Activated T-helper 2 cell treated with anti-CD3 and anti-CD28 coated beads, Interferon-gamma antibody, Interleukin-2, Interleukin-4, amounts not matched to agents 10 μg/mL and 5 μg/mL and 100 μg/mL, durations not matched to agents 14 hours and 24 hours and 36 hours (primary cell): Measurements from ENCODE around the gene ENAH. TPM values are rescaled to one million over a fixed set of nuclear protein-coding genes. Genes with fewer than 3 reads are reported as not detected.
"Not testable (repeated sequence)": the region's sequence is repeated elsewhere in the genome, so short reads cannot be mapped to it uniquely, and the experiment has no call there.

Experiments used
- DNase-seq: peaks from one replicate; pipeline ENCODE4 v3.0.0; 2021; ENCODE audit warnings: low spot score
- H3K27ac Mint-ChIP-seq: one replicate; pipeline ENCODE4 v1.8.0; 2021; ENCODE audit warnings: mixed read lengths
- H3K27me3 Mint-ChIP-seq: one replicate; pipeline ENCODE4 v1.8.0; 2021; ENCODE audit warnings: low read depth, mixed read lengths
- H3K36me3 Mint-ChIP-seq: one replicate; pipeline ENCODE4 v1.8.0; 2021; ENCODE audit warnings: low read depth, mixed read lengths
- H3K4me1 Mint-ChIP-seq: one replicate; pipeline ENCODE4 v1.8.0; 2021; ENCODE audit warnings: low read depth, mixed read lengths
- H3K4me3 Mint-ChIP-seq: one replicate; pipeline ENCODE4 v1.8.0; 2021; ENCODE audit warnings: low read depth, mild to moderate bottlenecking, moderate library complexity, mixed read lengths
- H3K9me3 Mint-ChIP-seq: one replicate; pipeline ENCODE4 v1.8.0; 2021; ENCODE audit warnings: mixed read lengths
- intact Hi-C: fragments of 100-400 bp; cut with micrococcal nuclease; formaldehyde crosslinking; loops from one replicate; pipeline ENCODE4 v1.15.1; 2023
- total RNA-seq: library from RNA; stranded (reverse); gene quantifications from 2 replicates; pipeline ENCODE4 v1.2.3, GENCODE V29; 2022

The ENAH gene
- total RNA-seq, 1 donor from 2014 or later: 0.14 TPM

DNA sequence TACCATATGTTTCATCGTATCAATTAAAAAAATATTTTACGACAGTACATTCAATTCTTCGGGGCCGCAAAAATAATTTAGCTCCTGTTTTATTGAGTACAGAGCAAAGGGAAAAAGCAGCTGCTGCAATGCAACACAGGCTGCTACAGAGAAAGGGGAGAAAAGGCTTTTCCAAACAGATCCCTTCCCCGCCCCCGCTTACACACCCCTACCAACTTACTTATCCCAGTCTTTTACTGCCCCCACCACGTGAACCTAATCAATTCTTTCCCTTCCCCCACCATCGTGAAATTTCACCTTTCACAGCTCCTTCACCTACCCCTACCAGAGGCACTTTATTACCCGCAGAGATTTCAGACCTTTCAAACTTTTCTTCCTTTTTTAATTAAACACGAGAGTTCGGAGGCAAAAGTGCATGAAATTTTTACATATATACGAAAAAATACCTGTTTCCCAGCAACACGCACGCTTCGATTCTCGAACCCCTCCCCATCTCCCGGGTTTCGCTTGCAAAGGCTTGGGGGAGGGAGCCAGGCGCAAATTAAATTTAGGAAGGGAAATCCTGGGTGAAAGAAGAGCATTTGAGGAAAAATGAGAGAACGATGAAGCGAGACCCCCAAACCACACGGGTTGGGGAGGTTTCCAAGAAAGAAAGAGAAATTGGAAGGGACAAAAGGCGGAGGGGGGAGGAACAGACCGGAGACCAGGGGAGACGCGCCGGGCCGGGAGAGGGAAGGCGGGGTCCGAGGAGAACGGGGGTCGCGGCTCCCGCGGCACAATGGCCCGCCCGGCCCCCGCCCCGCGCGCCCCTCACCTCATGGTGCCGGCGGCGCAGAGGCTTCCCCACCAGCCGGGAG lies 823 bp downstream of the ENAH start:
- H3K36me3 Mint-ChIP-seq: no peaks in the 10 kb centered on the region
- H3K4me1 Mint-ChIP-seq: peaks cover 9% of the 10 kb centered on the region
- H3K4me3 Mint-ChIP-seq: peak overlapping the region; percentile 85
- no peak for DNase-seq
- no peaks in the 10 kb centered on the region for H3K9me3 Mint-ChIP-seq
- H3K27me3 Mint-ChIP-seq: peaks cover 66% of the 10 kb centered on the region
- no peak overlapping the region for H3K27ac Mint-ChIP-seq
- intact Hi-C loops: loop anchor here (10.0 kb wide), 1 partner anchor 177 kb away; no protein-coding TSS in a partner anchor

DNA sequence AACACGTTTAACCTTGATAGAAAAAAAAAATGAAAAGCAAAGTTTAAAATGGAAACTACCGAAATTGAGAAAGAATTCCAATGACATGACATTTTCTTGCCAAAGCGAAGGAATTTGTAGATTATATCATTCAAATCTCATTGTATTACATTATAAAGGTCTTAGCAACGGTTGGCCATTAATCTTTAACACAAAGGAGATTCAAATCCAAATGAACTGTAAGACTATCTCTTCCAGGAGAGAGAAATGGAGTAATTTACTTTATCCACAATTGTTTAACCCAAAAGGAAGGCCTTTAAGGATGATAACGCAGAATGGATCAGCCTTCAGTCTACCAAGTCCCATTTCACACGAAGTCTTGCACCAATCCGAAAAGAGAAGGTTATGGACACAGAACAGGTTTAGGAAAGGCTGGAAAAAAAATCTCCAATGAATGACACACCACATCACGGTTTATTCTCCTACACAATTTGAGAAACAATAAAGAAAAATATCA lies 1.5 kb downstream of the ENAH start:
- DNase-seq: no peak
- H3K27me3 Mint-ChIP-seq: peaks cover 66% of the 10 kb centered on the region
- peaks cover 9% of the 10 kb centered on the region for H3K4me1 Mint-ChIP-seq
- intact Hi-C loops: loop anchor here (10.0 kb wide), 1 partner anchor 177 kb away; no protein-coding TSS in a partner anchor
- no peak overlapping the region for H3K27ac Mint-ChIP-seq
- no peaks in the 10 kb centered on the region for H3K9me3 Mint-ChIP-seq
- H3K4me3 Mint-ChIP-seq: peak overlapping the region; percentile 85
- no peaks in the 10 kb centered on the region for H3K36me3 Mint-ChIP-seq

DNA sequence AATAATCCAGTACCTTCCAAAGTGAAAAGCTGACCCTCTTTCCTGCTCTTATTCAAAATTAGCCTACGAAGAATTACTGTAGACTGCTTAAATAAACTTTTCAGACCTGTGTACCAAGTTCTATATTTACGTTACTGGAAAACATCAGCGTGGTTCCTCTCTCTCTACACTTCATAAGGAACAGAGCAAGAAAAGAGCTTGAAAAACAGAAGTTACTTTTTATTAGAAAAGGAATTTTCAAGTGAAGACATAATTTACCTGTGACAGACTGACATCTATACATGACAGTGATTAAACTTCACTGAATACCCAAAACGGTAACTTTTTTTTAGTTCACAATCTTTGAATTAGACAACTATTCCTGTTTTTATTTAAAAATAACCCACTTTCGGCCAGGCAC lies 2.7 kb downstream of the ENAH start:
- H3K27ac Mint-ChIP-seq: no peak overlapping the region
- H3K36me3 Mint-ChIP-seq: no peaks in the 10 kb centered on the region
- intact Hi-C loops: loop anchor here (10.0 kb wide), 1 partner anchor 175 kb away; no protein-coding TSS in a partner anchor
- no peaks in the 10 kb centered on the region for H3K9me3 Mint-ChIP-seq
- H3K4me3 Mint-ChIP-seq: no peak overlapping the region
- H3K27me3 Mint-ChIP-seq: peaks cover 55% of the 10 kb centered on the region
- no peak for DNase-seq
- peaks cover 9% of the 10 kb centered on the region for H3K4me1 Mint-ChIP-seq

DNA sequence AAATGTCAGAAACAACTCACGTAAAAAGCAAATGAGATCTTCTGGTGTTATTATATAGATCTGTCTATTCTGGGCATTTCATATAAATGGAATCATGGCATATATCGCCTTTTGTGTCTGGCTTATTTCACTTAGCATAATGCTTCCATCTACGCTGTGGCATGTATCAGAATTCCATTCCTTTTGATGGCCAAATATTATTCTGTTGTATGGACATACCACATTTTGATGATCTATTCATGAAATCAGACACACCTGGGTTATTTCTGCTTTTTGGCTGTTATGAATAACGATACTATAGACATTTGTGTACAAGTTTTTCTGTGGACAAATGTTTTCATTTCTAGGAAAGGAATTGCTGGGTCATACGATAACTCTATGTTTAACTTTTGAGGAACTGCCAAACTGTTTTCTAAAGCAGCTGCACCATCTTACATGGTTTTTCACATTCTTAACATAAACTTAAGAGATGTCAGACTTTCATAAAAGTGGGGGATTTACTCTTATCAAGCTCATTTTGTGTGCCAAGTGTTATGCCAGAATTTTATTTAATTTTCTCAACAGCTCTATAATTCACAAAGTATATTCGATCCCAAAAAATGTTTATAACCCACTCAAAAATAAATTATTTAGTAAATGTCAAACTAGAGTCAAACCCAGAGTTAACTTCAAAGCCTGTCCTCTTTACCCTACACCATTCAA lies 7.6 kb downstream of the ENAH start:
- intact Hi-C loops: no loop called here
- no peaks in the 10 kb centered on the region for H3K4me1 Mint-ChIP-seq
- H3K27me3 Mint-ChIP-seq: peaks cover 33% of the 10 kb centered on the region
- H3K4me3 Mint-ChIP-seq: no peak overlapping the region
- H3K9me3 Mint-ChIP-seq: no peaks in the 10 kb centered on the region
- H3K27ac Mint-ChIP-seq: no peak overlapping the region
- DNase-seq: no peak
- no peaks in the 10 kb centered on the region for H3K36me3 Mint-ChIP-seq

DNA sequence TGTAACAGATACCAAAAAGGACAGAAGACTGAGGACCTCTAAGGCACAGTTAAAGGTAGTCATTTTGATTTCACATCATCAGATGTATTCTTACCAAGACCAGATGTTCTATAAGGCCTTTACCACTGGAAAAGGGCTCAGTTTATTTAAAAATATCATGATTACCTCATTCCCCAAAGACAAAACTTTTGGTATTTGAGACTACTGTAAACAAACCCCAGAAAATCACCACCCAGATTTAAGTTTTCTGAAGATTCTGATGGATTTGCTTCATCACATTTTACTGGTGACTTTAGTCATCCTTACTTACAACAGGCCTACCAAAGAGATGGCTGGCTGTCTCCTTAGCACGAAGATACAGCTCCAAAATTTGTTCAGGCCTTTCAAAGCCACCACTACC lies 8.3 kb downstream of the ENAH start:
- intact Hi-C loops: no loop called here
- Mint-ChIP-seq H3K27ac (no peak overlapping the region), H3K36me3 (no peaks in the 10 kb centered on the region), H3K4me3 (no peak overlapping the region), H3K27me3 (peaks cover 30% of the 10 kb centered on the region), H3K9me3 (no peaks in the 10 kb centered on the region), H3K4me1 (no peaks in the 10 kb centered on the region)
- DNase-seq: no peak

DNA sequence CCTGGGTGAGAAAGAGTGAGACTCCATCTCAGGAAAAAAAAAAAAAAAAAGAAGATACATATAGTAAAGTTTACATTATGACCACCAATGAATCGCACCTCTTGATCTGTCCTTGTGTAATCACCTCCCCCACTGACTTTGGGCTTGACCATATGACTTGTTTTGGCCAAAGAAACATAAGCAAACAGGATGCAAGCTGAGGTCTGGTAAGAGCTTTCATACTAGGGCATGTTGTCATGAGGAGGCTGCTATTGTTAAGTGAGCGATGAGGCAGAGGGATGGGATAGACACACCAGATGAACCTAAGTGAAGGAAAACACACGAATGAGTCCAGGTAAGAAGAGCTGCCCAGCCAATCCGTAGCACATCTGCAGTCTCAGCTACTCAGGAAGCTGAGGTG lies 10.7 kb downstream of the ENAH start:
- peaks cover 15% of the 10 kb centered on the region for H3K27me3 Mint-ChIP-seq
- DNase-seq: no peak
- intact Hi-C loops: no loop called here
- no peak overlapping the region for H3K4me3 Mint-ChIP-seq
- no peaks in the 10 kb centered on the region for H3K9me3 Mint-ChIP-seq
- no peak overlapping the region for H3K27ac Mint-ChIP-seq
- no peaks in the 10 kb centered on the region for H3K36me3 Mint-ChIP-seq
- H3K4me1 Mint-ChIP-seq: no peaks in the 10 kb centered on the region

DNA sequence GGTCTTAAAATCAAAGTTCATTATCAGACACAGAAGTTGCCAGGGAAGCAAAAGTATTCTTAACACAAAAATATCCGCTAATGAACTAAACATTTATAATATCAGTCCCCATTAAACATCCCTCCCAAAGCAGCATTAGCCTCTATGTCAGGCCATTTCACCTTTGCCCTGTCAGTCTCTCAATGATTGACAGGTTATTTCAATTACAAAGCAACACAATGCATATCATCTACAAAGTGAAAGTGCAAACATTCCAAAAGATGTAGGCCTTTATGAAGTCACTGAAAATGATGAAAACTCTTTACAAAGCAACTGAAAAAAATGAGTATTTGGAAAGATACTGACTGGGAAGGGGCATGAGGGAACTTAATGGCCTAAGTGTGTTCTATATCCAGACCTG lies 14.1 kb downstream of the ENAH start:
- Mint-ChIP-seq H3K4me3 (no peak overlapping the region), H3K27me3 (peaks cover 16% of the 10 kb centered on the region), H3K9me3 (no peaks in the 10 kb centered on the region), H3K4me1 (no peaks in the 10 kb centered on the region), H3K36me3 (no peaks in the 10 kb centered on the region), H3K27ac (no peak overlapping the region)
- no peak for DNase-seq
- intact Hi-C loops: no loop called here

DNA sequence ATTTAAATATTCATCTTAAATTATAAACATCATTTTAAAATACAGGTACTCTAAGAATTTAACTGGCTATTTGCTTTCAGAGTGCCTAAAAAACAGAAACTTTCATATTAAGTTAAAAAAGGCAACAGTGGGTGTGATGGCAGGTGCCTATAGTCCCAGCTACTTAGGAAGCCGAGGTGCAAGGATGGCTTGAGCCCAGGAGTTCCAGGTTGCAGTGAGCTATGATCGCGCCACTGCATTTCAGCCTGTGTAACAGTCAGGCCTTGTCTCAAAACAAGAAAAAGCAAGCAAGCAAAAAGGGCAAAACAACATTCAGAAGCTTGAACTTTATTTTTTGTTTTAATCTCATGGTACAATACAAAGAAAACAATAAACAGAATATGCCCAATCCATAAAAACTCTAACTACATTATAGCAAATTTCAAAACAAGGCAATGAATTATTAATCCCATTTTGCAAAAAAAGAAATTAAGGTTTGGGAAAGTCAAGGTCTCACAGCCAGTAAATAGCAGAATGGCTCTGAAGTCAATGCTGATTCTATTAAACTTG lies 15.2 kb downstream of the ENAH start:
- intact Hi-C loops: no loop called here
- Mint-ChIP-seq H3K27ac (no peak overlapping the region), H3K36me3 (no peaks in the 10 kb centered on the region), H3K9me3 (no peaks in the 10 kb centered on the region), H3K4me3 (no peak overlapping the region), H3K4me1 (no peaks in the 10 kb centered on the region), H3K27me3 (peaks cover 12% of the 10 kb centered on the region)
- DNase-seq: no peak

DNA sequence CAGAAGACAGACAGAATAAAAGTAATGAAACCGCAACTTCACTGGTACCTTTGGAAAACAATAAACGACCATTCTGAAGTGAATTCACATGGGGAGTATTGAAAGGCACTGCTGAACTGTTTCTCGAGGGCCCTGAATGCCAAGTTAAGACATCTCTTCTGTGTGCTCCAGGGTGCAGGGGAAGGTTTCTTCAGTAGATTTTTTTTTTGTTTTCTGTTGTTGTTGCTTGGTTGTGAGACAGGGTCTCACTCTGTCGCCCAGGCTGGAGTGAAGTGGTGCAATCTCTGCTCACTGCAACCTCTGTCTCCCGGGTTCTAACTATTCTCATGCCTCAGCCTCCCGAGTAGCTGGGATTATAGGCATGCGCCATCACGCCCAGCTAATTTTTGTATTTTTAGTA lies 15.9 kb downstream of the ENAH start:
- DNase-seq, H3K27ac Mint-ChIP-seq, H3K9me3 Mint-ChIP-seq, H3K4me3 Mint-ChIP-seq, intact Hi-C loops, H3K36me3 Mint-ChIP-seq, H3K4me1 Mint-ChIP-seq: not testable (repeated sequence)
- H3K27me3 Mint-ChIP-seq: peaks cover 11% of the 10 kb centered on the region

DNA sequence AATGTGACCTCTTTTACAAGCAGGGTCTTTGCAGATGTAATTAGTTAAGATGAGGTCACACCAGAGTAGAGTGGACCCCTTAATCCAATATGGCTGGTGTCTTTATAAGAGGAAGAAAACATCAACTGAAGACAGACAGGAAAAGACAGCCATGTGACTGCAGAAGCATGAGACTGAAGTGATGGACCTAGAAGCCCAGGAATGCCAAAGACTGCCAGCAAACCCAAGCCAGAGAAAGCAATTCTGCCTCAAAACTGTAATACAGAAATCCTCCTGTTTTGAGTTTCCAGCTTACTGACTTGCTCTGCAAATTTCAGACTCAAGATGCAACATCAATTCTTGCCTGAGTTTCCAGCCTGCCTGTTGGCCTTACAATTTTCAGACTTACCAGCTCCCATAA lies 17.3 kb downstream of the ENAH start:
- Mint-ChIP-seq H3K36me3 (no peaks in the 10 kb centered on the region), H3K27me3 (peaks cover 15% of the 10 kb centered on the region), H3K27ac (no peak overlapping the region), H3K4me3 (no peak overlapping the region), H3K9me3 (no peaks in the 10 kb centered on the region), H3K4me1 (no peaks in the 10 kb centered on the region)
- intact Hi-C loops: no loop called here
- no peak for DNase-seq

DNA sequence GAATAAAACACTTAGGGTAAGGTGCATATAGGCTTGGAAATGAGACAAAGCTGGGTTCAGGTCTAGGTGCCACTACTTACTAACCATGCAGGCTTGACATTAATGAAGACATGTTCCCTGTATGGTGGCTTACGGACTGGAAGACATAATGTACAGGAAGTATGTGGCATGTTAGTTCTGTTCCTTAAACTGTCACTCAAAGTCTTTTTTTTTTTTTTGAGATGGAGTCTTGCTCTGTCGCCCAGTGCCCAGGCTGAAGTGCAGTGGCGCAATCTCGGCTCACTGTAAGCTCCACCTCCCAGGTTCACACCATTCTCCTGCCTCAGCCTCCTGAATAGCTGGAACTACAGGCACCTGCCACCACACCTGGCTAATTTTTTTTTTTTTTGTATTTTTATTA lies 20.1 kb downstream of the ENAH start:
- H3K36me3 Mint-ChIP-seq, H3K27ac Mint-ChIP-seq, H3K9me3 Mint-ChIP-seq, DNase-seq, H3K4me3 Mint-ChIP-seq, H3K4me1 Mint-ChIP-seq, intact Hi-C loops: not testable (repeated sequence)
- peaks cover 13% of the 10 kb centered on the region for H3K27me3 Mint-ChIP-seq

DNA sequence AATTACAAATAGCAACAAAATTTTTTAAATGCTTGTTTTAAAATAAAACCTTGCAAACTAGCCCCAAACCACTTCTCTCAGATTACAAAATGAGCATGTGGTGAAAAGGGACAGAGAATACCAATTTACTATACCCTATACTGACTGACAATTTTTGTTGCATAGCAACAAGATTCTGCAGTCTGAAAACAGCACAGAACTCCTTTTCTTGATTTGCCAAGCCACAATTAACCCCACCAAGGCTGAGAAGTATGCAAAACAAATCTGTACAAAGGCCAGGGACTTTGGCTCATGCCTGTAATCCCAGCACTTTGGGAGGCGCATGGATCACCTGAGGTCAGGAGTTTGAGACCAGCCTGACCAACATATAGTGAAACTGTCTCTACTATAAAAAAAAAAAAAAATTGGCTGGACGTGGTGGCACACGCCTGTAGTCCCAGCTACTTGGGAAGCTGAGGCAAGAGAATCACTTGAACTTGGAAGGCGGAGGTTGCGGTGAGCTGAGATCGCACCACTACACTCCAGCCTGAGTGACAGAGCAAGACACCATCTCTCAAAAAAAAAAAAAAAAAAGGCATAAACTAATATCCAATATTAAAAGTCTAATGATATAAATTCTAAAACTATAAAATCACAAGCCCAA lies 21.8 kb downstream of the ENAH start:
- no peaks in the 10 kb centered on the region for H3K4me1 Mint-ChIP-seq
- H3K27me3 Mint-ChIP-seq: peaks cover 13% of the 10 kb centered on the region
- H3K27ac Mint-ChIP-seq: no peak overlapping the region
- H3K36me3 Mint-ChIP-seq: no peaks in the 10 kb centered on the region
- intact Hi-C loops: no loop called here
- no peak overlapping the region for H3K4me3 Mint-ChIP-seq
- DNase-seq: no peak
- H3K9me3 Mint-ChIP-seq: no peaks in the 10 kb centered on the region
